Effector memory CD8-positive, alpha-beta T cell (primary cell): ENCODE results near the gene ABCA6.
"Not testable (repeated sequence)": the region's sequence is repeated elsewhere in the genome, so short reads cannot be mapped to it uniquely, and the experiment has no call there.

ENCODE experiments used
- ATAC-seq: fragments of 150-1000 bp; cut with Tn5 transposase; replicated peaks from 2 replicates; pipeline ENCODE4 v1.10.0; 2021; ENCODE audit warnings: mild to moderate bottlenecking, moderate library complexity
- DNase-seq, 3 experiments: peaks; one replicate each; pipeline ENCODE4 v3.0.0; 2021
- H3K27ac Mint-ChIP-seq, 2 donors: one replicate each; pipeline ENCODE4 v1.8.0; 2022; ENCODE audit warnings: mild to moderate bottlenecking in 2 of 2, mixed read lengths in 2 of 2, moderate library complexity in 2 of 2
- H3K27me3 Mint-ChIP-seq, 2 donors: one replicate each; pipeline ENCODE4 v1.8.0; 2022; ENCODE audit warnings: mixed read lengths in 2 of 2
- H3K36me3 Mint-ChIP-seq: one replicate; pipeline ENCODE4 v1.8.0; 2022; ENCODE audit warnings: mild to moderate bottlenecking, moderate library complexity, mixed read lengths; ENCODE audit not compliant: insufficient read depth
- H3K4me1 Mint-ChIP-seq, 2 donors: one replicate each; pipeline ENCODE4 v1.8.0; 2022; ENCODE audit warnings: low read depth in 2 of 2, mixed read lengths in 2 of 2
- H3K4me3 Mint-ChIP-seq, 2 donors: one replicate each; pipeline ENCODE4 v1.8.0; 2022; ENCODE audit warnings: mild to moderate bottlenecking in 2 of 2, mixed read lengths in 2 of 2, moderate library complexity in 2 of 2
- H3K9me3 Mint-ChIP-seq, 2 donors: one replicate each; pipeline ENCODE4 v1.8.0; 2022; ENCODE audit warnings: mixed read lengths in 2 of 2

The ABCA6 gene

GRCh38 chr17:69078864-69079263 lies 62.8 kb downstream of the ABCA6 start:
- Mint-ChIP-seq H3K4me1 (no peaks in the 10 kb centered on the region), H3K4me3 (no peak overlapping the region)

GRCh38 chr17:69075823-69076222 lies 65.9 kb downstream of the ABCA6 start:
- peaks cover under 1 to 8% of the 10 kb centered on the region in 2 donors for H3K4me1 Mint-ChIP-seq
- no peaks in the 10 kb centered on the region for H3K36me3 Mint-ChIP-seq
- ATAC-seq (no peak), DNase-seq (no peak)
- no peak overlapping the region for H3K4me3 Mint-ChIP-seq
- peaks cover 5 to 14% of the 10 kb centered on the region in 2 donors for H3K27me3 Mint-ChIP-seq
- peaks cover 5 to 23% of the 10 kb centered on the region in 2 donors for H3K9me3 Mint-ChIP-seq
- no peak overlapping the region for H3K27ac Mint-ChIP-seq

More at GRCh38 chr17:69078864-69079263, 62.8 kb downstream of the ABCA6 start:
- Mint-ChIP-seq H3K27me3 (peaks cover 5 to 14% of the 10 kb centered on the region in 2 donors), H3K27ac (no peak overlapping the region), H3K9me3 (no peaks in the 10 kb centered on the region), H3K36me3 (no peaks in the 10 kb centered on the region)
- DNase-seq, result no peak
- ATAC-seq, result no peak

- peaks cover 5 to 23% of the 10 kb centered on the region in 2 donors for H3K9me3 Mint-ChIP-seq
Measured at GRCh38 chr17:69073392-69073791, 68.3 kb downstream of the ABCA6 start.

GRCh38 chr17:69072803-69073256 lies 68.9 kb downstream of the ABCA6 start:
- not testable (repeated sequence) for H3K27ac Mint-ChIP-seq, H3K36me3 Mint-ChIP-seq, H3K27me3 Mint-ChIP-seq, ATAC-seq, H3K4me3 Mint-ChIP-seq, H3K4me1 Mint-ChIP-seq, DNase-seq
- peaks cover 5 to 23% of the 10 kb centered on the region in 2 donors for H3K9me3 Mint-ChIP-seq

More at GRCh38 chr17:69073392-69073791, 68.3 kb downstream of the ABCA6 start:
- H3K4me3 Mint-ChIP-seq, DNase-seq, H3K4me1 Mint-ChIP-seq, H3K36me3 Mint-ChIP-seq, H3K27ac Mint-ChIP-seq, H3K27me3 Mint-ChIP-seq, ATAC-seq: not testable (repeated sequence)

GRCh38 chr17:69071233-69071586 lies 70.5 kb downstream of the ABCA6 start:
- not testable (repeated sequence) for H3K4me1 Mint-ChIP-seq, DNase-seq, ATAC-seq, H3K27me3 Mint-ChIP-seq, H3K36me3 Mint-ChIP-seq
- Mint-ChIP-seq H3K9me3 (peaks cover 5 to 23% of the 10 kb centered on the region in 2 donors), H3K4me3 (peak overlapping the region in 1 of 2 donors; percentile 61), H3K27ac (peak overlapping the region; percentile 78 to 85)

GRCh38 chr17:69070378-69071232 lies 71.1 kb downstream of the ABCA6 start:
- not testable (repeated sequence) for ATAC-seq, H3K36me3 Mint-ChIP-seq, DNase-seq, H3K4me1 Mint-ChIP-seq
- Mint-ChIP-seq H3K27ac (peak overlapping the region; percentile 78 to 85), H3K4me3 (peak overlapping the region; percentile 51 to 61), H3K9me3 (peaks cover 5 to 23% of the 10 kb centered on the region in 2 donors), H3K27me3 (peaks cover 10 to 11% of the 10 kb centered on the region in 2 donors)

- Mint-ChIP-seq H3K9me3 (peaks cover 5 to 23% of the 10 kb centered on the region in 2 donors), H3K27me3 (peaks cover 14 to 20% of the 10 kb centered on the region in 2 donors), H3K4me1 (peaks cover 3 to 10% of the 10 kb centered on the region in 2 donors), H3K4me3 (no peak overlapping the region), H3K27ac (no peak overlapping the region), H3K36me3 (peaks cover 2% of the 10 kb centered on the region)
- ATAC-seq (no peak), DNase-seq (no peak)
Measured at GRCh38 chr17:69069226-69069750, 72.4 kb downstream of the ABCA6 start.

GRCh38 chr17:69067274-69068047 lies 74.2 kb downstream of the ABCA6 start:
- DNase-seq (no peak), ATAC-seq (no peak)
- Mint-ChIP-seq H3K4me1 (peaks cover 3 to 10% of the 10 kb centered on the region in 2 donors), H3K27me3 (peaks cover 14 to 27% of the 10 kb centered on the region in 2 donors), H3K9me3 (peaks cover 0 to 10% of the 10 kb centered on the region in 2 donors), H3K4me3 (no peak overlapping the region), H3K36me3 (peaks cover 2% of the 10 kb centered on the region), H3K27ac (no peak overlapping the region)

- DNase-seq (no peak), ATAC-seq (no peak)
- H3K4me1 Mint-ChIP-seq, result peaks cover 3 to 7% of the 10 kb centered on the region in 2 donors
- H3K27ac Mint-ChIP-seq, result peak overlapping the region; percentile 9 to 38
- H3K4me3 Mint-ChIP-seq, result no peak overlapping the region
- H3K36me3 Mint-ChIP-seq, result peaks cover 2% of the 10 kb centered on the region
- H3K27me3 Mint-ChIP-seq, result peaks cover 14 to 27% of the 10 kb centered on the region in 2 donors
- peaks cover 0 to 2% of the 10 kb centered on the region in 2 donors for H3K9me3 Mint-ChIP-seq
Measured at GRCh38 chr17:69066482-69066881, 75.2 kb downstream of the ABCA6 start.

GRCh38 chr17:69065113-69065512 lies 76.6 kb downstream of the ABCA6 start:
- H3K4me1 Mint-ChIP-seq, result no peaks in the 10 kb centered on the region
- DNase-seq, result no peak
- no peak for ATAC-seq
- H3K4me3 Mint-ChIP-seq, result no peak overlapping the region
- H3K9me3 Mint-ChIP-seq, result no peaks in the 10 kb centered on the region
- peaks cover 14 to 27% of the 10 kb centered on the region in 2 donors for H3K27me3 Mint-ChIP-seq
- peaks cover 2% of the 10 kb centered on the region for H3K36me3 Mint-ChIP-seq
- no peak overlapping the region for H3K27ac Mint-ChIP-seq

GRCh38 chr17:69064476-69064875 lies 77.2 kb downstream of the ABCA6 start:
- H3K36me3 Mint-ChIP-seq, result peaks cover 2% of the 10 kb centered on the region
- H3K27me3 Mint-ChIP-seq, result peaks cover 15 to 28% of the 10 kb centered on the region in 2 donors
- DNase-seq, result no peak
- no peak overlapping the region for H3K27ac Mint-ChIP-seq
- ATAC-seq, result no peak
- no peaks in the 10 kb centered on the region for H3K9me3 Mint-ChIP-seq
- no peaks in the 10 kb centered on the region for H3K4me1 Mint-ChIP-seq
- no peak overlapping the region for H3K4me3 Mint-ChIP-seq

GRCh38 chr17:69064001-69064400 lies 77.7 kb downstream of the ABCA6 start:
- Mint-ChIP-seq H3K36me3 (peaks cover 2% of the 10 kb centered on the region), H3K27me3 (peaks cover 20 to 33% of the 10 kb centered on the region in 2 donors), H3K4me1 (no peaks in the 10 kb centered on the region), H3K9me3 (no peaks in the 10 kb centered on the region), H3K4me3 (no peak overlapping the region), H3K27ac (no peak overlapping the region)
- no peak for DNase-seq
- ATAC-seq, result no peak

GRCh38 chr17:69062860-69063581 lies 78.7 kb downstream of the ABCA6 start:
- H3K9me3 Mint-ChIP-seq, result no peaks in the 10 kb centered on the region
- H3K27me3 Mint-ChIP-seq, result peaks cover 25 to 35% of the 10 kb centered on the region in 2 donors
- H3K36me3 Mint-ChIP-seq, result peaks cover 2% of the 10 kb centered on the region
- no peaks in the 10 kb centered on the region for H3K4me1 Mint-ChIP-seq
- H3K27ac Mint-ChIP-seq, result no peak overlapping the region
- no peak overlapping the region for H3K4me3 Mint-ChIP-seq
- ATAC-seq (no peak), DNase-seq (no peak)
